ENCODE data around the gene ARHGAP24.

DNA sequence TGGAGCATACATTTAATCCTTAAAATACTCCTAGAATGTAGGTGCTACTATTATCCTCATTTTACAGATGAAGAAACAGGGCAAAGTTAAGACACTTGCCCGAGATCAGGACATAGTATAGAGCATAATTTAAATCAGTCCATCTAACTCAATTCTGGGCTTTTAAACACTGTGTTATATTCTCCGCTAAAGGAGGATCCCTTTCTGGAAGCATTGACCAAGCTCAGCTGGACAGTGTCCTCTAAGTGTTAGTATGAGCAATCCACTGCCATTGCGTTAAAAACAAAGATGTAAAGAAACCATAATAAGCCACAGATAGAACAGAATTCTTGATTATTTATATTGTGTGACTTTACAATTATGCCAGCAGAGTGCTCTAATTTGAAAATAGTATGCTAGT lies 207.0 kb downstream of the ARHGAP24 start:
- TF ChIP-seq POLR2AphosphoS5 (IDR thresholded peaks at IDR 0.05; ENCODE audit: low read length) (no peak), NR2F1 (conservative IDR thresholded peaks at IDR 0.05) (no peak), TAF1 (IDR thresholded peaks at IDR 0.05; ENCODE audit: borderline replicate concordance, low read depth, low read length) (no peak)
- TF ChIP-seq, protein P1, sequence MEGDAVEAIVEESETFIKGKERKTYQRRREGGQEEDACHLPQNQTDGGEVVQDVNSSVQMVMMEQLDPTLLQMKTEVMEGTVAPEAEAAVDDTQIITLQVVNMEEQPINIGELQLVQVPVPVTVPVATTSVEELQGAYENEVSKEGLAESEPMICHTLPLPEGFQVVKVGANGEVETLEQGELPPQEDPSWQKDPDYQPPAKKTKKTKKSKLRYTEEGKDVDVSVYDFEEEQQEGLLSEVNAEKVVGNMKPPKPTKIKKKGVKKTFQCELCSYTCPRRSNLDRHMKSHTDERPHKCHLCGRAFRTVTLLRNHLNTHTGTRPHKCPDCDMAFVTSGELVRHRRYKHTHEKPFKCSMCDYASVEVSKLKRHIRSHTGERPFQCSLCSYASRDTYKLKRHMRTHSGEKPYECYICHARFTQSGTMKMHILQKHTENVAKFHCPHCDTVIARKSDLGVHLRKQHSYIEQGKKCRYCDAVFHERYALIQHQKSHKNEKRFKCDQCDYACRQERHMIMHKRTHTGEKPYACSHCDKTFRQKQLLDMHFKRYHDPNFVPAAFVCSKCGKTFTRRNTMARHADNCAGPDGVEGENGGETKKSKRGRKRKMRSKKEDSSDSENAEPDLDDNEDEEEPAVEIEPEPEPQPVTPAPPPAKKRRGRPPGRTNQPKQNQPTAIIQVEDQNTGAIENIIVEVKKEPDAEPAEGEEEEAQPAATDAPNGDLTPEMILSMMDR (IDR thresholded peaks at IDR 0.05 in 2 of 3, conservative IDR thresholded peaks at IDR 0.05 in 1 of 3; ENCODE audit: control insufficient read depth in 2 of 3, extremely low read depth in 1 of 3, insufficient read depth in 1 of 3, low read depth in 3 of 3, low read length in 3 of 3): no peak
- TF ChIP-seq, protein P2, sequence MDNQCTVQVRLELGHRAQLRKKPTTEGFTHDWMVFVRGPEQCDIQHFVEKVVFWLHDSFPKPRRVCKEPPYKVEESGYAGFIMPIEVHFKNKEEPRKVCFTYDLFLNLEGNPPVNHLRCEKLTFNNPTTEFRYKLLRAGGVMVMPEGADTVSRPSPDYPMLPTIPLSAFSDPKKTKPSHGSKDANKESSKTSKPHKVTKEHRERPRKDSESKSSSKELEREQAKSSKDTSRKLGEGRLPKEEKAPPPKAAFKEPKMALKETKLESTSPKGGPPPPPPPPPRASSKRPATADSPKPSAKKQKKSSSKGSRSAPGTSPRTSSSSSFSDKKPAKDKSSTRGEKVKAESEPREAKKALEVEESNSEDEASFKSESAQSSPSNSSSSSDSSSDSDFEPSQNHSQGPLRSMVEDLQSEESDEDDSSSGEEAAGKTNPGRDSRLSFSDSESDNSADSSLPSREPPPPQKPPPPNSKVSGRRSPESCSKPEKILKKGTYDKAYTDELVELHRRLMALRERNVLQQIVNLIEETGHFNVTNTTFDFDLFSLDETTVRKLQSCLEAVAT (IDR thresholded peaks at IDR 0.05): no peak
